Measurements from ENCODE around the gene BAD. TPM values are rescaled to one million over a fixed set of nuclear protein-coding genes. Genes with fewer than 3 reads are reported as not detected.
A peak's percentile ranks its signal among the peaks of the same experiment; 100 is the strongest.

BAD gene
- total RNA-seq, 1 donor from 2014 or later, result 43.6 TPM

- no peak overlapping the region for H3K4me3 Mint-ChIP-seq (ENCODE audit: unreplicated experiment)
- no peaks in the 10 kb centered on the region for H3K27me3 ChIP-seq (ENCODE audit: insufficient read depth, low read length)
Observed at GRCh38 chr11:64323373-64323772, 38.9 kb upstream of the BAD start.

GRCh38 chr11:64322925-64323260, 38.4 kb upstream of the BAD start:
- no peak overlapping the region for H3K4me3 Mint-ChIP-seq (ENCODE audit: unreplicated experiment)
- H3K27ac Mint-ChIP-seq (ENCODE audit: unreplicated experiment), result no peak overlapping the region
- Histone ChIP-seq H3K36me3 (ENCODE audit: insufficient read depth, low read length) (peaks cover 3% of the 10 kb centered on the region), H3K79me2 (ENCODE audit: insufficient read depth, low read length) (peaks cover 9% of the 10 kb centered on the region), H3K4me2 (ENCODE audit: low read length) (no peak overlapping the region), H3K4me3 (ENCODE audit: insufficient read depth, low read depth, low read length) (no peak overlapping the region), H3K4me1 (ENCODE audit: insufficient read depth, low read length) (peaks cover 7% of the 10 kb centered on the region), H4K20me1 (ENCODE audit: insufficient read depth, low read length) (peaks cover 28% of the 10 kb centered on the region), H3K9me3 (ENCODE audit: insufficient read depth, low read depth, low read length) (no peaks in the 10 kb centered on the region), H3K9ac (ENCODE audit: low read length) (no peak overlapping the region), H2AFZ (ENCODE audit: low read depth, low read length) (no peak overlapping the region), H3K27me3 (ENCODE audit: insufficient read depth, low read length) (no peaks in the 10 kb centered on the region), H3K27ac (ENCODE audit: low read depth, low read length) (no peak overlapping the region)
- H3K4me1 Mint-ChIP-seq (ENCODE audit: low read depth, unreplicated experiment), result peaks cover 19% of the 10 kb centered on the region
- peaks cover 18% of the 10 kb centered on the region for H3K36me3 Mint-ChIP-seq (ENCODE audit: low read depth, unreplicated experiment)
- H3K9me3 Mint-ChIP-seq (ENCODE audit: unreplicated experiment), result peaks cover 2% of the 10 kb centered on the region
- H3K27me3 Mint-ChIP-seq (ENCODE audit: low read depth, unreplicated experiment), result peaks cover 1% of the 10 kb centered on the region
- DNase-seq (ENCODE audit: low read depth) (no peak), FAIRE-seq (no peak)
- no peak for TF ChIP-seq CTCF (IDR thresholded peaks at IDR 0.05; ENCODE audit: insufficient read depth, low read depth, low read length)
- TF ChIP-seq EZH2 (IDR thresholded peaks at IDR 0.05; ENCODE audit: insufficient read depth, low read length), result no peak

More at GRCh38 chr11:64323373-64323772, 38.9 kb upstream of the BAD start:
- peaks cover 2% of the 10 kb centered on the region for H3K9me3 Mint-ChIP-seq (ENCODE audit: unreplicated experiment)
- H3K9ac ChIP-seq (ENCODE audit: low read length), result no peak overlapping the region
- H3K27ac Mint-ChIP-seq (ENCODE audit: unreplicated experiment), result no peak overlapping the region
- H4K20me1 ChIP-seq (ENCODE audit: insufficient read depth, low read length), result peaks cover 28% of the 10 kb centered on the region
- peaks cover 3% of the 10 kb centered on the region for H3K27me3 Mint-ChIP-seq (ENCODE audit: low read depth, unreplicated experiment)
- TF ChIP-seq EZH2 (IDR thresholded peaks at IDR 0.05; ENCODE audit: insufficient read depth, low read length) (no peak), CTCF (IDR thresholded peaks at IDR 0.05; ENCODE audit: insufficient read depth, low read depth, low read length) (no peak)
- H3K36me3 Mint-ChIP-seq (ENCODE audit: low read depth, unreplicated experiment), result peaks cover 18% of the 10 kb centered on the region
- DNase-seq (ENCODE audit: low read depth) (no peak), FAIRE-seq (no peak)
- H3K4me1 ChIP-seq (ENCODE audit: insufficient read depth, low read length), result peaks cover 7% of the 10 kb centered on the region
- H3K27ac ChIP-seq (ENCODE audit: low read depth, low read length), result no peak overlapping the region
- H3K4me1 Mint-ChIP-seq (ENCODE audit: low read depth, unreplicated experiment), result peaks cover 19% of the 10 kb centered on the region
- no peak overlapping the region for H2AFZ ChIP-seq (ENCODE audit: low read depth, low read length)
- no peak overlapping the region for H3K4me2 ChIP-seq (ENCODE audit: low read length)
- H3K4me3 ChIP-seq (ENCODE audit: insufficient read depth, low read depth, low read length), result no peak overlapping the region
- H3K9me3 ChIP-seq (ENCODE audit: insufficient read depth, low read depth, low read length), result no peaks in the 10 kb centered on the region
- H3K79me2 ChIP-seq (ENCODE audit: insufficient read depth, low read length), result peaks cover 9% of the 10 kb centered on the region
- peaks cover 3% of the 10 kb centered on the region for H3K36me3 ChIP-seq (ENCODE audit: insufficient read depth, low read length)

DNA sequence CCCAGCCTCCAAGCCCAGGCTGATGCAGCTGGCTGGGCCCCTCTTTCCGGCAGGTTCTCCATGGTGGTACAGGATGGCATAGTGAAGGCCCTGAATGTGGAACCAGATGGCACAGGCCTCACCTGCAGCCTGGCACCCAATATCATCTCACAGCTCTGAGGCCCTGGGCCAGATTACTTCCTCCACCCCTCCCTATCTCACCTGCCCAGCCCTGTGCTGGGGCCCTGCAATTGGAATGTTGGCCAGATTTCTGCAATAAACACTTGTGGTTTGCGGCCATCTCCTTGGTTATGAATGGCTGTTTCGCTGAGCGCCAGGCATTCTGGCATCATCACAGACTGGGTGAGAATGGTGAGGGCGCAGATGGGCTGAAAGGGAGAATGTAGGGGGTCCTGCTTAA, 37.1 kb upstream of the BAD start:
- H3K4me3 ChIP-seq (ENCODE audit: insufficient read depth, low read depth, low read length), result no peak overlapping the region
- no peak overlapping the region for H2AFZ ChIP-seq (ENCODE audit: low read depth, low read length)
- no peak overlapping the region for H3K4me2 ChIP-seq (ENCODE audit: low read length)
- peaks cover 18% of the 10 kb centered on the region for H3K36me3 Mint-ChIP-seq (ENCODE audit: low read depth, unreplicated experiment)
- no peak overlapping the region for H3K4me3 Mint-ChIP-seq (ENCODE audit: unreplicated experiment)
- no peak for TF ChIP-seq CTCF (IDR thresholded peaks at IDR 0.05; ENCODE audit: insufficient read depth, low read depth, low read length)
- TF ChIP-seq EZH2 (IDR thresholded peaks at IDR 0.05; ENCODE audit: insufficient read depth, low read length), result no peak
- peaks cover 17% of the 10 kb centered on the region for H3K79me2 ChIP-seq (ENCODE audit: insufficient read depth, low read length)
- H3K9me3 ChIP-seq (ENCODE audit: insufficient read depth, low read depth, low read length), result no peaks in the 10 kb centered on the region
- H3K9me3 Mint-ChIP-seq (ENCODE audit: unreplicated experiment), result no peaks in the 10 kb centered on the region
- no peaks in the 10 kb centered on the region for H3K27me3 Mint-ChIP-seq (ENCODE audit: low read depth, unreplicated experiment)
- H3K27ac Mint-ChIP-seq (ENCODE audit: unreplicated experiment), result peak overlapping the region; percentile 35
- H3K27me3 ChIP-seq (ENCODE audit: insufficient read depth, low read length), result no peaks in the 10 kb centered on the region
- DNase-seq (ENCODE audit: low read depth), result peak; percentile 68
- H3K27ac ChIP-seq (ENCODE audit: low read depth, low read length), result no peak overlapping the region
- peaks cover 7% of the 10 kb centered on the region for H3K4me1 ChIP-seq (ENCODE audit: insufficient read depth, low read length)
- H3K9ac ChIP-seq (ENCODE audit: low read length), result no peak overlapping the region
- H4K20me1 ChIP-seq (ENCODE audit: insufficient read depth, low read length), result peaks cover 28% of the 10 kb centered on the region
- FAIRE-seq, result no peak
- H3K36me3 ChIP-seq (ENCODE audit: insufficient read depth, low read length), result peaks cover 3% of the 10 kb centered on the region
- peaks cover 21% of the 10 kb centered on the region for H3K4me1 Mint-ChIP-seq (ENCODE audit: low read depth, unreplicated experiment)

Measured in astrocyte (in vitro differentiated cells and primary cell).